Keratinocyte (primary cell): Measurements from ENCODE around the gene FGGY. TPM values are rescaled to one million over a fixed set of nuclear protein-coding genes. Genes with fewer than 3 reads are reported as not detected.
A peak's percentile ranks its signal among the peaks of the same experiment; 100 is the strongest.

Experiments used
- DNase-seq: peaks from one replicate; pipeline ENCODE4 v3.0.0-alpha.2; 2011; ENCODE audit warnings: low read depth, missing footprints, low spot score
- FAIRE-seq: peaks from 2 replicates; lab custom pipeline; 2011; peaks lifted over from hg19 to GRCh38; lab: Jason Lieb, UNC
- H2AFZ ChIP-seq: 2 replicates; pipeline ENCODE4 v1.6.0; 2012; ENCODE audit warnings: low read length, control low read depth, inconsistent platforms; ENCODE audit not compliant: control insufficient read depth
- H3K27ac ChIP-seq: 2 replicates; pipeline ENCODE4 v1.5.1; 2011; ENCODE audit warnings: low read length; ENCODE audit not compliant: control insufficient read depth, insufficient read depth
- H3K27me3 ChIP-seq: 3 replicates; pipeline ENCODE4 v1.6.0; 2011; ENCODE audit warnings: low read length; ENCODE audit not compliant: control insufficient read depth, insufficient read depth; ENCODE audit errors: extremely low read depth
- H3K36me3 ChIP-seq, 2 experiments: 2 replicates in 1 of 2; 3 replicates in 1 of 2; pipeline ENCODE4 v1.5.1; 2011; ENCODE audit warnings: low read length in 2 of 2, mild to moderate bottlenecking in 1 of 2; ENCODE audit not compliant: control insufficient read depth in 2 of 2, insufficient read depth in 2 of 2; ENCODE audit errors: extremely low read depth in 1 of 2
- H3K4me1 ChIP-seq: 3 replicates; pipeline ENCODE4 v1.5.1; 2011; ENCODE audit warnings: low read length; ENCODE audit not compliant: control insufficient read depth, insufficient read depth; ENCODE audit errors: extremely low read depth
- H3K4me2 ChIP-seq: 3 replicates; pipeline ENCODE4 v1.6.0; 2011; ENCODE audit warnings: low read depth, low read length; ENCODE audit not compliant: control insufficient read depth, insufficient read depth; ENCODE audit errors: extremely low read depth
- H3K4me3 ChIP-seq, 3 experiments: fragments of 200-600 bp in 1 of 3; sonication (generic) in 1 of 3; 2 replicates in 2 of 3; 3 replicates in 1 of 3; pipeline ENCODE4 v1.5.1; 2011 to 2016; ENCODE audit warnings: low read length in 3 of 3, mild to moderate bottlenecking in 3 of 3, control low read depth in 2 of 3, inconsistent platforms in 1 of 3, low read depth in 1 of 3, mixed read lengths in 1 of 3, mixed run types in 1 of 3, moderate library complexity in 1 of 3; ENCODE audit not compliant: control insufficient read depth in 2 of 3, insufficient read depth in 2 of 3; ENCODE audit errors: extremely low read depth in 1 of 3
- H3K79me2 ChIP-seq: 2 replicates; pipeline ENCODE4 v1.6.0; 2012; ENCODE audit warnings: low read length; ENCODE audit not compliant: control insufficient read depth, insufficient read depth
- H3K9ac ChIP-seq: 3 replicates; pipeline ENCODE4 v1.6.0; 2011; ENCODE audit warnings: low read length; ENCODE audit not compliant: control insufficient read depth, insufficient read depth; ENCODE audit errors: extremely low read depth
- H3K9me1 ChIP-seq: 3 replicates; pipeline ENCODE4 v1.6.0; 2011; ENCODE audit warnings: low read length; ENCODE audit not compliant: control insufficient read depth, insufficient read depth; ENCODE audit errors: extremely low read depth
- H3K9me3 ChIP-seq: 2 replicates; pipeline ENCODE4 v1.5.1; 2012; ENCODE audit warnings: low read depth, low read length; ENCODE audit not compliant: control insufficient read depth
- H4K20me1 ChIP-seq: 3 replicates; pipeline ENCODE4 v1.6.0; 2011; ENCODE audit warnings: low read length; ENCODE audit not compliant: control insufficient read depth, insufficient read depth; ENCODE audit errors: extremely low read depth
- EZH2 ChIP-seq: IDR thresholded peaks from one replicate; pipeline ENCODE4 v1.6.1; 2012; ENCODE audit warnings: inconsistent platforms, mild to moderate bottlenecking, low read length, moderate library complexity
- dilution Hi-C: fragments of 300-500 bp; cut with MboI; formaldehyde crosslinking; loops from one replicate; pipeline ENCODE4 v1.7.0; 2020; ENCODE audit warnings: low sequenced_read_pairs; ENCODE audit not compliant: extremely low pct_ligation_motif_present
- polyA plus RNA-seq, 5 experiments: library from polyadenylated mRNA; depleted of rRNA in 3 of 5; stranded (reverse) in 3 of 5; stranded (forward) in 1 of 5; unstranded in 1 of 5; fragments of >200 nt; gene quantifications; 1 replicate in 1 of 5; 2 replicates in 3 of 5; 3 replicates in 1 of 5; pipeline versions ENCODE4 v1.2.1 to v1.2.3, GENCODE V29; 2011 to 2012; ENCODE audit warnings: missing spikeins in 2 of 5, low read depth in 1 of 5, low replicate concordance in 1 of 5
- TF ChIP-seq, protein P1 (sequence below), 3 experiments: IDR thresholded peaks in 1 of 3; conservative IDR thresholded peaks in 1 of 3; optimal IDR thresholded peaks in 1 of 3; 2 replicates in 2 of 3; 3 replicates in 1 of 3; pipeline versions ENCODE3 to v1.5.1; 2011; ENCODE audit warnings: low read length in 3 of 3, mild to moderate bottlenecking in 3 of 3, moderate library complexity in 2 of 3, control low read depth in 1 of 3, inconsistent platforms in 1 of 3; ENCODE audit not compliant: insufficient read depth in 2 of 3; ENCODE audit errors: extremely low read depth in 1 of 3

FGGY gene
- polyA plus RNA-seq, 1 donor (not counting 4 experiments of a cell fraction or from before 2014, with no cell fraction given), result 16.6 TPM

DNA sequence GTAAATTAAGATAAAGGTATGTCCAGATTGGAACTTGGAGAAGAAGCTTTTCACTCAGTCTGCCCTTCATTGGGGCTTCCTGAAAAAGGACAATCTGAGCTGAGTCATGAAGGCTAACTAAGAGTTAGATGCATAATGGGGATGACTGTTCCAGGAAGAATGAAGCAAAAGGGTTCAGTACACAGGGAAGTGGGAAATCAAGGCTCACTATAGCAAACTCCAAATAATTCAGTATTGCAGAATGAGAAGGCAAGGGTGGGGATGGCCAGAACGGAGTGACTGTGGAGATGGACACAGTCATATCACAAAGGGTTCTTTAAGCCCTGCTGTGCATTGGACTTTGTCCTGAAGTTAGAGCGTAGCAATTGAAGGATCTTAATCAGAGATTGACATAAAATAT lies 158.3 kb downstream of the FGGY start:
- TF ChIP-seq EZH2, result no peak
- TF ChIP-seq, protein P1, sequence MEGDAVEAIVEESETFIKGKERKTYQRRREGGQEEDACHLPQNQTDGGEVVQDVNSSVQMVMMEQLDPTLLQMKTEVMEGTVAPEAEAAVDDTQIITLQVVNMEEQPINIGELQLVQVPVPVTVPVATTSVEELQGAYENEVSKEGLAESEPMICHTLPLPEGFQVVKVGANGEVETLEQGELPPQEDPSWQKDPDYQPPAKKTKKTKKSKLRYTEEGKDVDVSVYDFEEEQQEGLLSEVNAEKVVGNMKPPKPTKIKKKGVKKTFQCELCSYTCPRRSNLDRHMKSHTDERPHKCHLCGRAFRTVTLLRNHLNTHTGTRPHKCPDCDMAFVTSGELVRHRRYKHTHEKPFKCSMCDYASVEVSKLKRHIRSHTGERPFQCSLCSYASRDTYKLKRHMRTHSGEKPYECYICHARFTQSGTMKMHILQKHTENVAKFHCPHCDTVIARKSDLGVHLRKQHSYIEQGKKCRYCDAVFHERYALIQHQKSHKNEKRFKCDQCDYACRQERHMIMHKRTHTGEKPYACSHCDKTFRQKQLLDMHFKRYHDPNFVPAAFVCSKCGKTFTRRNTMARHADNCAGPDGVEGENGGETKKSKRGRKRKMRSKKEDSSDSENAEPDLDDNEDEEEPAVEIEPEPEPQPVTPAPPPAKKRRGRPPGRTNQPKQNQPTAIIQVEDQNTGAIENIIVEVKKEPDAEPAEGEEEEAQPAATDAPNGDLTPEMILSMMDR (optimal IDR thresholded peaks at IDR 0.05 in 1 of 3, IDR thresholded peaks at IDR 0.05 in 1 of 3, conservative IDR thresholded peaks at IDR 0.05 in 1 of 3; ENCODE audit: extremely low read depth in 1 of 3, insufficient read depth in 2 of 3, low read length in 3 of 3), result no peak
- FAIRE-seq (peak; percentile 87), DNase-seq (no peak)
- H3K4me3 ChIP-seq, result no peak overlapping the region
- H3K4me2 ChIP-seq, result peak overlapping the region; percentile 49
- peaks cover 20% of the 10 kb centered on the region for H3K4me1 ChIP-seq
- no peak overlapping the region for H3K27ac ChIP-seq
- H3K36me3 ChIP-seq, result no peaks in the 10 kb centered on the region
- no peaks in the 10 kb centered on the region for H3K9me1 ChIP-seq
- dilution Hi-C loops, result no loop called here
- no peaks in the 10 kb centered on the region for H3K79me2 ChIP-seq
- H2AFZ ChIP-seq, result no peak overlapping the region
- H3K9me3 ChIP-seq, result no peaks in the 10 kb centered on the region
- H3K9ac ChIP-seq, result no peak overlapping the region
- H4K20me1 ChIP-seq, result no peaks in the 10 kb centered on the region
- H3K27me3 ChIP-seq, result no peaks in the 10 kb centered on the region

DNA sequence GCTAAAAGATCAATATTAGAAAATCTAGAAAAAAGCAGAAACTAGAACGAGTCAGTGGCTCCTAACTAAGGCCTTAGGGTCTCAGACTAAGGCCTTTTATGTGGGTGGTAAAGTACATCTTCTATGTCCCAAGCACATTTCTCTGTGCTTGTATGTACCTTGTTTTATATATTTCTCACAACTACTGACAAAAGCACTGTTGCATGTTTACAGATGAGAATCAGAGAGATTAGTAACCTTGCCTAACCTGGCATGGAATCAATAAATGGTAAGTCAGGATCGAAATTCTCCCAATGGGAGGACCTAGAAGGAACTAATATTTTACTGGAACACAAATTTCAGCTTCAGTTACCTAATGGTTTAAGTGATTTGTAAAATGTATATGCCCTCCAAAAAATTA lies 160.9 kb downstream of the FGGY start:
- Histone ChIP-seq H3K27ac (no peak overlapping the region), H3K27me3 (no peaks in the 10 kb centered on the region), H4K20me1 (no peaks in the 10 kb centered on the region), H3K4me1 (peaks cover 20% of the 10 kb centered on the region), H3K9me1 (no peaks in the 10 kb centered on the region), H3K4me3 (no peak overlapping the region), H3K9ac (no peak overlapping the region), H3K36me3 (no peaks in the 10 kb centered on the region), H3K9me3 (no peaks in the 10 kb centered on the region), H2AFZ (no peak overlapping the region), H3K79me2 (no peaks in the 10 kb centered on the region), H3K4me2 (no peak overlapping the region)
- FAIRE-seq (no peak), DNase-seq (no peak)
- TF ChIP-seq, protein P1 (optimal IDR thresholded peaks at IDR 0.05 in 1 of 3, IDR thresholded peaks at IDR 0.05 in 1 of 3, conservative IDR thresholded peaks at IDR 0.05 in 1 of 3; ENCODE audit: extremely low read depth in 1 of 3, insufficient read depth in 2 of 3, low read length in 3 of 3), result no peak
- no peak for TF ChIP-seq EZH2
- dilution Hi-C loops, result no loop called here
